SK-N-SH treated with all-trans-retinoic acid at 6 μM for 48 hours (cell line): ENCODE measurements around the gene ACAD9.

Experiments used
- CSRNP3 ChIP-seq: fragments of 250-450 bp; sonication (Bioruptor Pico); IDR thresholded peaks from 2 replicates; pipeline ENCODE4 v1.5.1; 2021; ENCODE audit warnings: mild to moderate bottlenecking, moderate library complexity
- PATZ1 ChIP-seq: fragments of 250-450 bp; sonication (Bioruptor Pico); IDR thresholded peaks from 2 replicates; pipeline ENCODE4 v1.8.0; 2020; ENCODE audit warnings: mild to moderate bottlenecking, moderate library complexity, borderline replicate concordance
- TCF4 ChIP-seq: fragments of 250-450 bp; sonication (Bioruptor Pico); IDR thresholded peaks from 2 replicates; pipeline ENCODE4 v1.8.0; 2021; ENCODE audit warnings: mild to moderate bottlenecking, moderate library complexity, borderline replicate concordance
- TOX ChIP-seq: fragments of 250-450 bp; sonication (Bioruptor Pico); IDR thresholded peaks from 2 replicates; pipeline ENCODE4 v1.8.0; 2021; ENCODE audit warnings: mild to moderate bottlenecking, moderate library complexity, borderline replicate concordance

- TF ChIP-seq TOX (CRISPR knock-in tag) (no peak), TCF4 (CRISPR knock-in tag) (no peak), CSRNP3 (CRISPR knock-in tag) (no peak), PATZ1 (CRISPR knock-in tag) (no peak)
Observed at GRCh38 chr3:128851601-128852000, 27.8 kb upstream of the ACAD9 start.
